Mesothelial cell of epicardium (in vitro differentiated cells): ENCODE data around the gene CDC20. TPM values are rescaled to one million over a fixed set of nuclear protein-coding genes. Genes with fewer than 3 reads are reported as not detected.

Experiments used
- DNase-seq, 2 experiments: peaks; one replicate each; pipeline ENCODE4 v3.0.0; 2021; ENCODE audit warnings: low spot score in 2 of 2; ENCODE audit not compliant: unreplicated experiment in 2 of 2
- H3K27ac Mint-ChIP-seq: 2 replicates; pipeline ENCODE4 v1.8.0; 2021; ENCODE audit warnings: mixed read lengths
- H3K27me3 Mint-ChIP-seq: 2 replicates; pipeline ENCODE4 v1.8.0; 2021; ENCODE audit warnings: low read depth, mixed read lengths
- H3K36me3 Mint-ChIP-seq: 2 replicates; pipeline ENCODE4 v1.8.0; 2021; ENCODE audit warnings: mixed read lengths
- H3K4me1 Mint-ChIP-seq: 2 replicates; pipeline ENCODE4 v1.8.0; 2021; ENCODE audit warnings: mixed read lengths
- H3K4me3 Mint-ChIP-seq: 2 replicates; pipeline ENCODE4 v1.8.0; 2021; ENCODE audit warnings: mild to moderate bottlenecking, moderate library complexity, mixed read lengths
- H3K9me3 Mint-ChIP-seq: 2 replicates; pipeline ENCODE4 v1.8.0; 2021; ENCODE audit warnings: mixed read lengths
- total RNA-seq: library from RNA; stranded (reverse); gene quantifications from 3 replicates; pipeline ENCODE4 v1.2.1, GENCODE V29; 2021
- TF ChIP-seq, protein P1 (sequence below): fragments of 200-600 bp; sonication (generic); IDR thresholded peaks from one replicate; pipeline ENCODE4 v1.5.0; 2021; ENCODE audit warnings: antibody characterized with exemption; ENCODE audit not compliant: unreplicated experiment

Gene CDC20
- total RNA-seq, 1 donor from 2014 or later: 33.4 TPM

DNA sequence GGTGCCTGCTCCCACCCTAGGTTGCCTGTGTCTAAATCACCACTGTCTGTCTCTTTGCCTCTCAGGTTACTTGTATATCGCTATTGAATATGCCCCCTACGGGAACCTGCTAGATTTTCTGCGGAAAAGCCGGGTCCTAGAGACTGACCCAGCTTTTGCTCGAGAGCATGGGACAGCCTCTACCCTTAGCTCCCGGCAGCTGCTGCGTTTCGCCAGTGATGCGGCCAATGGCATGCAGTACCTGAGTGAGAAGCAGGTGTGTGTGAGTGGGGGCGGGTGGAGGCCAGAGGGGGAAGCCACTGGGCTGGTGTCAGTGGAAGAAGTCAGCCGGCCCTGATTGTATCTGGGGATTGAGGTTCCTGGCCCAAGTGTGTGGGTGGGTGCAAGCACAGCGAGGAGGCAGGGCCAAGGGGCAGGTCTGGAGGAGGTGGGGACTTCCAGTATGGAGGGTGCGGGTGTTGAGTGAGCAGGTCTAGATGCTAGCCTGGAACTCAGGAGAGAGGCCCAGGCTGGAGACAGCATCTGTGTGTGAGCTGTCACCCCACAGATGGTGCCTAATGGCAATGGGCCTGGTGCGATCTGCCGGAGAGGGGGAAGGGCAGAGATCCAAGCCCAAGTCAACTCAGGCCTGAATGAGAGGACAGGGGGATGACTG is 40.8 kb upstream of the CDC20 start:
- DNase-seq: no peak
- no peaks in the 10 kb centered on the region for H3K9me3 Mint-ChIP-seq
- no peak overlapping the region for H3K4me3 Mint-ChIP-seq
- no peaks in the 10 kb centered on the region for H3K36me3 Mint-ChIP-seq
- no peaks in the 10 kb centered on the region for H3K4me1 Mint-ChIP-seq
- TF ChIP-seq, protein P1, sequence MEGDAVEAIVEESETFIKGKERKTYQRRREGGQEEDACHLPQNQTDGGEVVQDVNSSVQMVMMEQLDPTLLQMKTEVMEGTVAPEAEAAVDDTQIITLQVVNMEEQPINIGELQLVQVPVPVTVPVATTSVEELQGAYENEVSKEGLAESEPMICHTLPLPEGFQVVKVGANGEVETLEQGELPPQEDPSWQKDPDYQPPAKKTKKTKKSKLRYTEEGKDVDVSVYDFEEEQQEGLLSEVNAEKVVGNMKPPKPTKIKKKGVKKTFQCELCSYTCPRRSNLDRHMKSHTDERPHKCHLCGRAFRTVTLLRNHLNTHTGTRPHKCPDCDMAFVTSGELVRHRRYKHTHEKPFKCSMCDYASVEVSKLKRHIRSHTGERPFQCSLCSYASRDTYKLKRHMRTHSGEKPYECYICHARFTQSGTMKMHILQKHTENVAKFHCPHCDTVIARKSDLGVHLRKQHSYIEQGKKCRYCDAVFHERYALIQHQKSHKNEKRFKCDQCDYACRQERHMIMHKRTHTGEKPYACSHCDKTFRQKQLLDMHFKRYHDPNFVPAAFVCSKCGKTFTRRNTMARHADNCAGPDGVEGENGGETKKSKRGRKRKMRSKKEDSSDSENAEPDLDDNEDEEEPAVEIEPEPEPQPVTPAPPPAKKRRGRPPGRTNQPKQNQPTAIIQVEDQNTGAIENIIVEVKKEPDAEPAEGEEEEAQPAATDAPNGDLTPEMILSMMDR: no peak
- H3K27ac Mint-ChIP-seq: no peak overlapping the region
- H3K27me3 Mint-ChIP-seq: no peaks in the 10 kb centered on the region

GRCh38 chr1:43318831-43319230 is 40.0 kb upstream of the CDC20 start:
- TF ChIP-seq, protein P1: no peak
- Mint-ChIP-seq H3K9me3 (no peaks in the 10 kb centered on the region), H3K36me3 (no peaks in the 10 kb centered on the region), H3K27me3 (no peaks in the 10 kb centered on the region), H3K4me3 (no peak overlapping the region), H3K27ac (no peak overlapping the region), H3K4me1 (no peaks in the 10 kb centered on the region)
- DNase-seq: no peak

DNA sequence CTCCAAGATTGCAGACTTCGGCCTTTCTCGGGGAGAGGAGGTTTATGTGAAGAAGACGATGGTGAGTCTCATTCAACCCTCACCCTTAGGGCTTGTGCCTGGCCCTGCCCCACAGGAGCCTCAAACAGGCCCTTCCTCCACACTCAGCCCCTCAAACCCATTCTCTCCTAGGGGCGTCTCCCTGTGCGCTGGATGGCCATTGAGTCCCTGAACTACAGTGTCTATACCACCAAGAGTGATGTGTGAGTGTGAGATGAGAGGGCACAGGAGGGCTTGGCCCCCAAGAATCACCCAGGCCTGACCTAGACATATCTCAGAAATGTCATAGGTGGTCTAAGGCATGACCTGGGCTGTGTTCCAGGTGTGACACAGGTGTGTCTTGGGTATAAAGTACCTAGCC is 39.5 kb upstream of the CDC20 start:
- no peak for DNase-seq
- no peaks in the 10 kb centered on the region for H3K36me3 Mint-ChIP-seq
- peaks cover 3% of the 10 kb centered on the region for H3K9me3 Mint-ChIP-seq
- H3K4me1 Mint-ChIP-seq: no peaks in the 10 kb centered on the region
- no peak overlapping the region for H3K27ac Mint-ChIP-seq
- H3K27me3 Mint-ChIP-seq: no peaks in the 10 kb centered on the region
- TF ChIP-seq, protein P1: no peak
- no peak overlapping the region for H3K4me3 Mint-ChIP-seq

DNA sequence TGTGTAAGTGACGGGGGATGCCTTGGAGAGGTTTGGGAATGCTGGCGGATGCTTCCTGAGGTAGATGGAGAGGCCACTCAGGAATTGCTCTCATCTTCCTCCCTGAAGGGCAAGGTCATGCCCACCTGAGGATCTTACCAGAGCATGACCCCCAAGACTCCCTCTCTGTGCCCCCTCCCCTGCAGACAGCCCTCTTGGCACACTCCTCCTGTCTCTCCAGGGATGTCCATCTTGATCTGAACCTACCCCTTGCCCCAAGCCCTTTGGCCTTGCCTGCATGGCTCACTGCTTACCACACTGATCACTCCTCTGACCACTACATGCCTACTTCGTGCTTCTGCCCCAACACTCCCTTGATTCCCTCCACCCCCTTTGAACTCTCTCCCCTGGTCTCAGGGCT is 39.0 kb upstream of the CDC20 start:
- Mint-ChIP-seq H3K27me3 (no peaks in the 10 kb centered on the region), H3K4me3 (no peak overlapping the region), H3K36me3 (no peaks in the 10 kb centered on the region), H3K27ac (no peak overlapping the region), H3K9me3 (peaks cover 7% of the 10 kb centered on the region), H3K4me1 (no peaks in the 10 kb centered on the region)
- TF ChIP-seq, protein P1: no peak
- no peak for DNase-seq

DNA sequence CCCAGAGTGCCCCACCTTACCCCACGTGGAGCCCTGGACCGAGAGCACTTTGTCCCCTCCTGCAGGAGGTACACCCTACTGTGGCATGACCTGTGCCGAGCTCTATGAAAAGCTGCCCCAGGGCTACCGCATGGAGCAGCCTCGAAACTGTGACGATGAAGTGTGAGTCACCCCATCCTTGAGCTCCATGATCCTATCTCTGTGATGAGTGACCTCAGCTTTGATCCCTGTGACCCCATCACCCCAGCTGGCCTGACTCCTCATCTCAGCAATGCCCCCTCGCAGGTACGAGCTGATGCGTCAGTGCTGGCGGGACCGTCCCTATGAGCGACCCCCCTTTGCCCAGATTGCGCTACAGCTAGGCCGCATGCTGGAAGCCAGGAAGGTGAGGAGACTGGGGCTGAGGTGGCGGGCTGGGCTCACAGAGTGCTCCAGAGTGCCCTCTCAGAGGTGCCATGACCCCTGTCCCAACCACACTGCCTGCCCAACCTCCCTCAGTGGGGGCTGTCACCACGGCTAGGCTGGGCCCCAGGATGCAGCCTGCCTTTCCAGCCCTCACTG is 37.4 kb upstream of the CDC20 start:
- no peaks in the 10 kb centered on the region for H3K4me1 Mint-ChIP-seq
- no peak overlapping the region for H3K4me3 Mint-ChIP-seq
- H3K27ac Mint-ChIP-seq: no peak overlapping the region
- peaks cover 18% of the 10 kb centered on the region for H3K9me3 Mint-ChIP-seq
- TF ChIP-seq, protein P1: no peak
- no peak for DNase-seq
- no peaks in the 10 kb centered on the region for H3K27me3 Mint-ChIP-seq
- peaks cover 2% of the 10 kb centered on the region for H3K36me3 Mint-ChIP-seq
